GM18517 (cell line): ENCODE results near the gene PAQR6.

Source experiments
- ATAC-seq: cut with Tn5 transposase; IDR thresholded peaks from one replicate; pipeline ENCODE4 v1.9.1; 2021; ENCODE audit warnings: mild to moderate bottlenecking, moderate library complexity; ENCODE audit not compliant: unreplicated experiment

Gene PAQR6

GRCh38 chr1:156200044-156200443, 47.8 kb downstream of the PAQR6 start:
- no peak for ATAC-seq

GRCh38 chr1:156198831-156199349, 49.0 kb downstream of the PAQR6 start:
- no peak for ATAC-seq

GRCh38 chr1:156196445-156196844, 51.4 kb downstream of the PAQR6 start:
- ATAC-seq, result no peak

- ATAC-seq, result no peak
Measured at GRCh38 chr1:156195853-156196252, 52.0 kb downstream of the PAQR6 start.

- peak; percentile 7 for ATAC-seq
Measured at GRCh38 chr1:156194300-156194652, 53.6 kb downstream of the PAQR6 start.

GRCh38 chr1:156193488-156194299, 54.2 kb downstream of the PAQR6 start, which contains the start of gene SLC25A44:
Gene SLC25A44, plus strand, starts transcription at chr1:156194104. Its CDS starts 5,744 bp downstream, at chr1:156199848.
- peak; percentile 91 for ATAC-seq
